Activated CD8-positive, alpha-beta memory T cell treated with anti-CD3 and anti-CD28 coated beads, Interleukin-2, amount 50 U/mL, for 1 hour (primary cell): ENCODE data around the gene MAMSTR.

ENCODE experiments used
- DNase-seq: peaks from one replicate; pipeline ENCODE4 v3.0.0-alpha.2; 2020; ENCODE audit errors: extremely low read depth

Gene MAMSTR

GRCh38 chr19:48665786-48666185, 53.7 kb downstream of the MAMSTR start:
- DNase-seq, result no peak

- no peak for DNase-seq
These were observed 55.0 kb downstream of the MAMSTR start for GRCh38 chr19:48664476-48664875.

- DNase-seq, result no peak
These were observed 55.9 kb downstream of the MAMSTR start for GRCh38 chr19:48663667-48664066.
